ENCODE results near the gene CLDN14.

CLDN14 gene

GRCh38 chr21:36436829-36437744 is 42.8 kb downstream of the CLDN14 start:
- no peak for DNase-seq (ENCODE audit: low read depth in 2 of 2, low spot score in 1 of 2)

DNA sequence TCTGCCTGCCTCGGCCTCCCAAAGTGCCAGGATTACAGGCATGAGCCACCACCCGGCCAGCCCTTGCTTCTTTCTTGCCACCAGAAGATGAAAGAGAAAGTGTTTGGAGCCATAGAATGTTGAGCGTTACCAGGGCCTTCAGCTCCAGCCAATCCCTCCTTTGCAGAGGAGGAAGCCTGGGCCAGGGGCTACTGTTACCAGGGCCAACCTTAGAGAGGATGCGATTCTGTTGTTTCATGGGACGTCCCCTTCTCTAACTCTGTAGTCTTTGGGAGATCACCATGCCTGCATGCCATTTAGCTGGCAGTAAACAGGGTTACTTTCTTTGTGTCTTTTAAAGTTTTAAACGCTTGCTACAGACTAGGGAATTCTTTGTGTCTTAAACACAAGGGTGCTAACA is 45.8 kb downstream of the CLDN14 start:
- no peak for DNase-seq (ENCODE audit: low read depth in 2 of 2, low spot score in 1 of 2)

GRCh38 chr21:36433059-36433709 is 46.7 kb downstream of the CLDN14 start:
- DNase-seq (ENCODE audit: low read depth in 2 of 2, low spot score in 1 of 2) = no peak

DNA sequence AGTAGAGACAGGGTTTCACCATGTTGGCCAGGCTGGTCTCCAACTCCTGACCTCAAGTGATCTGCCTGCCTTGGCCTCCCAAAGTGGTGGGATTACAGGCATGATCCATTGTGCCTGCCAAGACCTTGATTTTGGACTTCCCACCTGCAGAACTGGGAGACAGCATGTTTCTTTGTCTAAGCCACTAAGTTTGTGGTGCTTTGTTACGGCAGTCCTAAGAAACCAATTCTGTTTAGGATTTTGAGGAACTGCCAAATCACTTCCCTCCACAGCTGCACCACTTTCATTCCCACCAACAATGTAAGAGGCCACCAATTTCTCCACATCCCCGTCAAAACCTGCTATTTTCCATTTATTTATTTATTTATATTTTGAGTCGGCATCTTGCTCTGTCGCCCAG is 48.7 kb downstream of the CLDN14 start:
- DNase-seq (ENCODE audit: low read depth in 2 of 2, low spot score in 1 of 2) = no peak

GRCh38 chr21:36430841-36431240 is 49.1 kb downstream of the CLDN14 start:
- no peak for DNase-seq (ENCODE audit: low read depth in 2 of 2, low spot score in 1 of 2)

DNA sequence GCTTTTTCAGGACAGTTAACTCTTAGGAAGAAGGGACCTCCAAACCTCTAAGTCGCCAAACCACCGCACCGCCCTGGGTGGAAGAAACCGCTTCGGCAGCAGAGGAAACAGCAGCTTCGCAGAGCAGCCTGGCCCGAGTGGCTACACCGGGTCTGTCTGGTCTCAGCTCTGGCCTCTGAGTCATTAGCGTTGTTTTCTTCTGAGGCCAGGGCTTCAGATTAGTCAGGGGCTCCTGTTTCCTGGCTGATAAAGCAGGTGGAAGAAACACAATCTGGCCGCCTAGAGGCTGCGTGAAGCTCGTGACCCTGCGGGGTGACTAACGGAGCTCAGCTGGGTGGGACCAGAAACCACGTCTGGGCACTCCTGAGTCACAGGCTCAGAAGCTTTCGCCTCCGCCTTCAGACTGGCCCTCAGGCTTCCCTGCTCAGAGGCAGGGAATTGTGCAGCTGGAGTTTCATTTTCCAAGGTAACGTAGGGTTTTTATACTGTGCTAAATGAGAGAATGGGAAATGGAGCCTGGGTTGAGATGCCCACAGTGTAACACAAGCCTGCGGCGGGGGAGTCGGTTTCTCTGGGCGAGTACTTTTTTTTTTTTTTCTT is 49.9 kb downstream of the CLDN14 start:
- DNase-seq (ENCODE audit: low read depth in 2 of 2, low spot score in 1 of 2) = peak; percentile 47 to 52

- DNase-seq (ENCODE audit: low read depth in 2 of 2, low spot score in 1 of 2) = no peak
These were observed 51.0 kb downstream of the CLDN14 start for GRCh38 chr21:36428761-36429432.

DNA sequence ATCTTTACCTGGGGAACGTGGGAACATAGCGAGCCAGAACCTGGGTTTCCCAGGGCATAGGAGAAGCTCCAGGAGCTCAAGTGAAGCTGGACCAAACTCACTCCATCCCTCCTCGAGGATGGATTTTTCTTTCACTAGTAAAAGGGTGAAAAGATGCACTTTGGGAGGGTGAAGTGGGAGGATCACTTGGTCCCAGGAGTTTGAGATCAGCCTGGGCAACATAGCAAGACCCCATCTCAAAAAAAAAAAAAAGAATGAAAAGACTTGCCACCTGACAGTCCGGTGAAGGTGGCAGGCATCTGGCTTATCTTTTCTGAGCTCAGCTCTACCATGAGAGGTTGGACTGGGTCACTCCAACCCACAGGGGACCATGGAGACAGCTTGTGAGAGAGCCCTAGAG is 52.4 kb downstream of the CLDN14 start:
- DNase-seq (ENCODE audit: low read depth in 2 of 2, low spot score in 1 of 2) = no peak

- DNase-seq (ENCODE audit: low read depth in 2 of 2, low spot score in 1 of 2) = no peak
These were observed 54.6 kb downstream of the CLDN14 start for GRCh38 chr21:36425286-36425685.

DNA sequence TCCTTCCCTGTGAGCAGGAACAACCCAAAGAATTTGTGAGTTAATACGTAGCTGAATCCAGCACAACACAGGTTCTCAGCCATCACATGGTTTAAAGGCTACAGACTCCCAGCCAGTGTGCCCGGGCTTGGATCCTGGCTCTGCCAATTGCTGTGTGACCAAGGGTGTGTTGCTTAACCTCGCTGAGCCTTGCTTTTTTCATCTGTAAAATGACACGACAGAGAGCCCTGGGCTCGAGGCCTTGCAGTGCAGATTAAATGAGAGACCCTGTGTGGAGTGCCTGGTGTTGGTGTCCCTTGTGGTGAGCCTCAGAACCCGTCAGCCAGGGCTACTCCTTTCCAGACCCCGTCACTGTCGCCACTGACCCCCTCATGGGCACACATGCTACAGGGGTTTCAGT is 55.3 kb downstream of the CLDN14 start:
- DNase-seq (ENCODE audit: low read depth in 2 of 2, low spot score in 1 of 2) = no peak

- DNase-seq (ENCODE audit: low read depth in 2 of 2, low spot score in 1 of 2) = no peak
These were observed 56.0 kb downstream of the CLDN14 start for GRCh38 chr21:36423771-36424433.

GRCh38 chr21:36422279-36423098 is 57.4 kb downstream of the CLDN14 start:
- DNase-seq (ENCODE audit: low read depth in 2 of 2, low spot score in 1 of 2) = no peak

- no peak for DNase-seq (ENCODE audit: low read depth in 2 of 2, low spot score in 1 of 2)
These were observed 59.2 kb downstream of the CLDN14 start for GRCh38 chr21:36420571-36421339.

DNA sequence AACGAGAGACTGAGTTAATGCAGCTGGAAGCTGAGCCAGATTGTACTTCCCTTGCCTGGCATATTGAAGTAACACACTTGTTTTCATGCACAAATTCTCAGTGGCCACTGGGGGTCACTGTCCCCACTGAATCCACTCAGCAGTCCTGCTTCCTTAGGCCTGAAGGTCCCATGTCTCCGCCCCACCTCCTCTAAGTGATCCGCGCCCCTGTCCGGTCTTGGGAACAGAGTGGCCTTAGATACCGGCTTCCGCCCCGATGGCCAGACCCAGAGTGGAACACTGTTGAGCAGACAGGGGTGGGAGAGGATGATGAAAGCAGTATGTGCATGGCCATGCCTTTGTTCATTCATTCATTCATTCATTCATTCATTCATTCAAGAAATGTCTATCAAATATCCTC is 59.9 kb downstream of the CLDN14 start:
- peak; percentile 13 to 21 for DNase-seq (ENCODE audit: low read depth in 2 of 2, low spot score in 1 of 2)

DNA sequence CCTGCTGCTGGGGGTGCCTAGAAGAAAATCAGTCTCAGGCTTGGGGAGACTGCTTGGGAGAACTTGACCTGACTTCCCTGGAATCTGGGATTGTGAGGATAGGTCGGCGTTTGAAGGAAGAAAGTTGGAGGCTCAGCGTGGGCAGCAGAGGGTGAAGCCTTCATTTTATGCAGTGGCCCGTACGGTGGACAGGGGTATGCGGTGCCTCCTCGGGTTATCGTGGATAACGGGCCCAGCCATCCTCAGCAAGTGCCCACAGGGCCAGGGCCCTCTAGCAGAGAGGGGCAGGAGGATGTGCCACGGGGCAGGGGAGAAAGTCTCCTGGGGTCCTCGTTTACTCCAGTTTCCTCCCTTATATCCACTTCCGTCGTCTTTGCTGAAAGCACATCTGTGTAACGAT is 60.7 kb downstream of the CLDN14 start:
- no peak for DNase-seq (ENCODE audit: low read depth in 2 of 2, low spot score in 1 of 2)

GRCh38 chr21:36415375-36415774 is 64.5 kb downstream of the CLDN14 start:
- no peak for DNase-seq (ENCODE audit: low read depth in 2 of 2, low spot score in 1 of 2)

DNA sequence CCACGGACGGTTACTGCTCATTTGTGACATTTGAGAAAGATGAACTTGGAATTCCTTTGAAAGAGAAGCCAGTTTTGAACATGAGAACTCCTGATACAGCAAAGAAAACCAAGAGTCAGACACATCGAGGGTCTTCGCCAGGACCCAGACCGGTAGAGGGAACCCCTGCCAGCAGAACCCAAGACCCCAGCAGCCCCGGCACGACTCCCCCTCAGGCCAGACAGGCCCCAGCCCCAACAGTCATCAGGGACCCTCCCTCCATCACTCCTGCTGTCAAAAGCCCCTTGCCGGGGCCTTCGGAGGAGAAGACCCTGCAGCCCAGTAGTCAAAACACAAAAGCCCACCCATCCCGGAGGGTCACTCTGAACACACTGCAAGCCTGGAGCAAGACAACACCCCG is 67.0 kb downstream of the CLDN14 start:
- no peak for DNase-seq (ENCODE audit: low read depth in 2 of 2, low spot score in 1 of 2)

GRCh38 chr21:36411301-36411700 is 68.6 kb downstream of the CLDN14 start:
- DNase-seq (ENCODE audit: low read depth in 2 of 2, low spot score in 1 of 2) = no peak
